Ascending aorta (tissue), 2 donors: ENCODE data around the gene LTBP1. TPM values are rescaled to one million over a fixed set of nuclear protein-coding genes. Genes with fewer than 3 reads are reported as not detected.

Experiments used
- DNase-seq, 2 donors: peaks; one replicate each; pipeline ENCODE4 v3.0.0-alpha.2; 2019; ENCODE audit warnings: low spot score in 2 of 2
- H3K27ac ChIP-seq, 2 donors: fragments of 200-600 bp; sonication (generic); one replicate each; pipeline ENCODE4 v1.5.1; 2016 to 2017; ENCODE audit warnings: mild to moderate bottlenecking in 1 of 2
- H3K27me3 ChIP-seq: fragments of 200-600 bp; sonication (generic); one replicate; pipeline ENCODE4 v1.5.1; 2017
- H3K36me3 ChIP-seq, 2 donors: fragments of 200-600 bp; sonication (generic); one replicate each; pipeline ENCODE4 v1.5.1; 2016
- H3K4me1 ChIP-seq, 2 donors: fragments of 200-600 bp; sonication (generic); one replicate each; pipeline ENCODE4 v1.5.1; 2016 to 2017; ENCODE audit warnings: mild to moderate bottlenecking in 1 of 2
- H3K4me3 ChIP-seq, 2 donors: fragments of 200-600 bp; sonication (generic); one replicate each; pipeline ENCODE4 v1.5.1; 2016 to 2017; ENCODE audit warnings: mild to moderate bottlenecking in 1 of 2
- H3K9me3 ChIP-seq, 2 donors: fragments of 200-600 bp; sonication (generic); one replicate each; pipeline ENCODE4 v1.5.1; 2016
- CTCF ChIP-seq, 3 experiments: fragments of 200-600 bp in 2 of 3; fragments of 450-650 bp in 1 of 3; sonication (generic) in 2 of 3; IDR thresholded peaks; one replicate each; pipeline ENCODE4 v1.5.1; 2016 to 2019; ENCODE audit warnings: antibody characterized with exemption in 3 of 3, mild to moderate bottlenecking in 1 of 3, moderate library complexity in 1 of 3
- intact Hi-C: fragments of 100-400 bp; cut with DNase I; formaldehyde crosslinking; loops from one replicate; pipeline ENCODE4 v1.15.1; 2023
- total RNA-seq: library from RNA; depleted of rRNA; stranded (reverse); fragments of >200 nt; gene quantifications from one replicate; pipeline ENCODE4 v1.1.0, GENCODE V29; 2016

Gene LTBP1
- total RNA-seq, 1 donor from 2014 or later: 295 TPM

- H3K36me3 ChIP-seq: peaks cover 0 to 2% of the 10 kb centered on the region in 2 donors
- peaks cover 0 to 2% of the 10 kb centered on the region in 2 donors for H3K9me3 ChIP-seq
- no peaks in the 10 kb centered on the region for H3K27me3 ChIP-seq
- intact Hi-C loops: loop anchor here (10.0 kb wide), 1 partner anchor 395 kb away; the partner anchor contains the start of gene TTC27
- no peak overlapping the region for H3K27ac ChIP-seq
- no peak for TF ChIP-seq CTCF (IDR thresholded peaks at IDR 0.05)
- H3K4me1 ChIP-seq: peaks cover 3 to 31% of the 10 kb centered on the region in 2 donors
- no peak for DNase-seq
- H3K4me3 ChIP-seq: no peak overlapping the region
Measured at GRCh38 chr2:33019796-33020195, 73.0 kb downstream of the LTBP1 start.

- H3K27me3 ChIP-seq: no peaks in the 10 kb centered on the region
- peaks cover 0 to 3% of the 10 kb centered on the region in 2 donors for H3K36me3 ChIP-seq
- TF ChIP-seq CTCF (IDR thresholded peaks at IDR 0.05): no peak
- H3K4me1 ChIP-seq: peaks cover 0 to 23% of the 10 kb centered on the region in 2 donors
- DNase-seq: no peak
- intact Hi-C loops: loop anchor here (10.0 kb wide), 1 partner anchor 396 kb away; the partner anchor contains the start of gene TTC27
- peak overlapping the region in 1 of 2 donors; percentile 18 for H3K4me3 ChIP-seq
- peaks cover 0 to 6% of the 10 kb centered on the region in 2 donors for H3K9me3 ChIP-seq
- H3K27ac ChIP-seq: peak overlapping the region; percentile 61 to 68
Measured at GRCh38 chr2:33020883-33021282, 74.1 kb downstream of the LTBP1 start.

GRCh38 chr2:33021542-33022227, 74.9 kb downstream of the LTBP1 start:
- DNase-seq: no peak
- Histone ChIP-seq H3K4me1 (peaks cover 0 to 21% of the 10 kb centered on the region in 2 donors), H3K9me3 (peaks cover 0 to 6% of the 10 kb centered on the region in 2 donors), H3K27me3 (no peaks in the 10 kb centered on the region), H3K27ac (peak overlapping the region; percentile 61 to 68), H3K4me3 (peak overlapping the region in 1 of 2 donors; percentile 18), H3K36me3 (peaks cover 0 to 3% of the 10 kb centered on the region in 2 donors)
- intact Hi-C loops: loop anchor here (10.0 kb wide), 1 partner anchor 397 kb away; the partner anchor contains the start of gene TTC27
- no peak for TF ChIP-seq CTCF (IDR thresholded peaks at IDR 0.05)

- intact Hi-C loops: loop anchor here (10.0 kb wide), 1 partner anchor 398 kb away; the partner anchor contains the start of gene TTC27
- Histone ChIP-seq H3K9me3 (peaks cover 0 to 6% of the 10 kb centered on the region in 2 donors), H3K4me1 (peaks cover 0 to 21% of the 10 kb centered on the region in 2 donors), H3K36me3 (peaks cover 0 to 3% of the 10 kb centered on the region in 2 donors), H3K4me3 (peak overlapping the region in 1 of 2 donors; percentile 18), H3K27me3 (no peaks in the 10 kb centered on the region), H3K27ac (peak overlapping the region; percentile 61 to 68)
- TF ChIP-seq CTCF (IDR thresholded peaks at IDR 0.05): no peak
- DNase-seq: no peak
Measured at GRCh38 chr2:33022395-33022985, 75.7 kb downstream of the LTBP1 start.

- H3K27me3 ChIP-seq: no peaks in the 10 kb centered on the region
- intact Hi-C loops: loop anchor here (10.0 kb wide), 1 partner anchor 398 kb away; the partner anchor contains the start of gene TTC27
Measured at GRCh38 chr2:33022989-33023727, 76.4 kb downstream of the LTBP1 start.

More at GRCh38 chr2:33022989-33023727, 76.4 kb downstream of the LTBP1 start:
- Histone ChIP-seq H3K27ac (peak overlapping the region in 1 of 2 donors; percentile 61), H3K36me3 (peaks cover 0 to 3% of the 10 kb centered on the region in 2 donors), H3K4me1 (peaks cover 0 to 21% of the 10 kb centered on the region in 2 donors), H3K9me3 (peaks cover 0 to 6% of the 10 kb centered on the region in 2 donors), H3K4me3 (no peak overlapping the region)
- no peak for DNase-seq
- TF ChIP-seq CTCF (IDR thresholded peaks at IDR 0.05): no peak
